ENCODE measurements around the gene CBARP.

Gene CBARP

DNA sequence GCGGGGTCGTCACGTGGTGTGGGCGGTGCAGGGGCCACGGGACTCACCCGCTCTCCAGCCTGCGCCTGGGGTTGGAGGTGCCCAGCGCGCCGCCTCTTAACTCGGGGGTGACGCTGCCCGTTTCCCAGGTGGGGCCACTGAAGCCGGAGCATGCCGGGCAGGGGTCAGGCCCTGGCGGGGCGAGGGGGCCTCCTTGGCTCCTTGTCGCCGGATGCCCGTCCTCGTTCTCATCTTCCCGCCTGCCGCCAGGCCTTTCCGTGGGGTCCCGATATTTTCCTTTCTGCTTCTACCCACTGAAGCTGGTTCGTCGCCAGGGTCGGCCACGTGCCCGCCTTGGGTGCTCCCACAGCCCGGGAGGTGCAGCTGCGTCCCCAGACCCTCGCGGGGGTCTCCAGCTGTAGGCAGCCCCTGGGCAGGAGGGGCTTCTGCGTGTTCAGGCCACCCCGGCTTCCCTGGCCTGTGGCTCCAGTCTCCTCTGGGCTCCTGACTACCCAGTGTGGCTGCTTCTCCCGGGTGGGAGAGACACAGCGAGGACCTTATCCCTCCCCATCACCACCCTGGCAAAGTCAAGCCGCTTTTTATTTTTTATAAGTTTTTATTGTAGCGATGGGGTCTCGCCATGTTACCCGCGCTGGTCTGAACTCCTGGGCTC is 38.3 kb upstream of the CBARP start (continued):
- TF ChIP-seq ZNF501 (tag by site-specific recombination; IDR thresholded peaks at IDR 0.05) (0 out of 2 replicates have a peak, but pooled peaks have one; percentile 35), ZXDB (tag by site-specific recombination; IDR thresholded peaks at IDR 0.05) (peak; percentile 97), GLIS1 (tag by site-specific recombination; IDR thresholded peaks at IDR 0.05) (peak; percentile 62), SP7 (tag by site-specific recombination; IDR thresholded peaks at IDR 0.05) (peak; percentile 68), ZBTB8A (tag by site-specific recombination; IDR thresholded peaks at IDR 0.05) (peak; percentile 85), GLIS2 (tag by site-specific recombination; IDR thresholded peaks at IDR 0.05) (peak; percentile 92), ZNF629 (tag by site-specific recombination; IDR thresholded peaks at IDR 0.05) (peak; percentile 28; the same call in 1 of the 2 replicates), BCL11A (tag by site-specific recombination; IDR thresholded peaks at IDR 0.05; ENCODE audit: low read depth) (0 out of 2 replicates have a peak, but pooled peaks have one; percentile 47), ZNF600 (tag by site-specific recombination; IDR thresholded peaks at IDR 0.05) (no peak), ZNF76 (tag by site-specific recombination; IDR thresholded peaks at IDR 0.05; ENCODE audit: borderline replicate concordance, low read depth) (peak; percentile 77), ZNF514 (tag by site-specific recombination; IDR thresholded peaks at IDR 0.05) (no peak), ZBTB7A (tag by site-specific recombination; IDR thresholded peaks at IDR 0.05; ENCODE audit: low read depth) (peak; percentile 81), MEIS1 (CRISPR knock-in tag; IDR thresholded peaks at IDR 0.05; ENCODE audit: borderline replicate concordance) (no peak), ZNF677 (tag by site-specific recombination; IDR thresholded peaks at IDR 0.05) (0 out of 2 replicates have a peak, but pooled peaks have one; percentile 3), KLF16 (tag by site-specific recombination; IDR thresholded peaks at IDR 0.05) (peak; percentile 92; the same call in 1 of the 2 replicates), ZFHX2 (tag by site-specific recombination; conservative IDR thresholded peaks at IDR 0.05) (peak; percentile 99), BCL11B (tag by site-specific recombination; IDR thresholded peaks at IDR 0.05; ENCODE audit: low read depth) (peak; percentile 87; the same call in 1 of the 2 replicates), ZNF169 (tag by site-specific recombination; IDR thresholded peaks at IDR 0.05) (no peak)
- TF ChIP-seq, protein P1, sequence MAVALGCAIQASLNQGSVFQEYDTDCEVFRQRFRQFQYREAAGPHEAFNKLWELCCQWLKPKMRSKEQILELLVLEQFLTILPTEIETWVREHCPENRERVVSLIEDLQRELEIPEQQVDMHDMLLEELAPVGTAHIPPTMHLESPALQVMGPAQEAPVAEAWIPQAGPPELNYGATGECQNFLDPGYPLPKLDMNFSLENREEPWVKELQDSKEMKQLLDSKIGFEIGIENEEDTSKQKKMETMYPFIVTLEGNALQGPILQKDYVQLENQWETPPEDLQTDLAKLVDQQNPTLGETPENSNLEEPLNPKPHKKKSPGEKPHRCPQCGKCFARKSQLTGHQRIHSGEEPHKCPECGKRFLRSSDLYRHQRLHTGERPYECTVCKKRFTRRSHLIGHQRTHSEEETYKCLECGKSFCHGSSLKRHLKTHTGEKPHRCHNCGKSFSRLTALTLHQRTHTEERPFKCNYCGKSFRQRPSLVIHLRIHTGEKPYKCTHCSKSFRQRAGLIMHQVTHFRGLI (tag by site-specific recombination; IDR thresholded peaks at IDR 0.05) = 0 out of 2 replicates have a peak, but pooled peaks have one; percentile 42
- TF ChIP-seq, protein P2, sequence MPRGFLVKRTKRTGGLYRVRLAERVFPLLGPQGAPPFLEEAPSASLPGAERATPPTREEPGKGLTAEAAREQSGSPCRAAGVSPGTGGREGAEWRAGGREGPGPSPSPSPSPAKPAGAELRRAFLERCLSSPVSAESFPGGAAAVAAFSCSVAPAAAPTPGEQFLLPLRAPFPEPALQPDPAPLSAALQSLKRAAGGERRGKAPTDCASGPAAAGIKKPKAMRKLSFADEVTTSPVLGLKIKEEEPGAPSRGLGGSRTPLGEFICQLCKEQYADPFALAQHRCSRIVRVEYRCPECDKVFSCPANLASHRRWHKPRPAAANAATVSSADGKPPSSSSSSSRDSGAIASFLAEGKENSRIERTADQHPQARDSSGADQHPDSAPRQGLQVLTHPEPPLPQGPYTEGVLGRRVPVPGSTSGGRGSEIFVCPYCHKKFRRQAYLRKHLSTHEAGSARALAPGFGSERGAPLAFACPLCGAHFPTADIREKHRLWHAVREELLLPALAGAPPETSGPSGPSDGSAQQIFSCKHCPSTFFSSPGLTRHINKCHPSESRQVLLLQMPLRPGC (tag by site-specific recombination; IDR thresholded peaks at IDR 0.05) = no peak
- TF ChIP-seq, protein P3, sequence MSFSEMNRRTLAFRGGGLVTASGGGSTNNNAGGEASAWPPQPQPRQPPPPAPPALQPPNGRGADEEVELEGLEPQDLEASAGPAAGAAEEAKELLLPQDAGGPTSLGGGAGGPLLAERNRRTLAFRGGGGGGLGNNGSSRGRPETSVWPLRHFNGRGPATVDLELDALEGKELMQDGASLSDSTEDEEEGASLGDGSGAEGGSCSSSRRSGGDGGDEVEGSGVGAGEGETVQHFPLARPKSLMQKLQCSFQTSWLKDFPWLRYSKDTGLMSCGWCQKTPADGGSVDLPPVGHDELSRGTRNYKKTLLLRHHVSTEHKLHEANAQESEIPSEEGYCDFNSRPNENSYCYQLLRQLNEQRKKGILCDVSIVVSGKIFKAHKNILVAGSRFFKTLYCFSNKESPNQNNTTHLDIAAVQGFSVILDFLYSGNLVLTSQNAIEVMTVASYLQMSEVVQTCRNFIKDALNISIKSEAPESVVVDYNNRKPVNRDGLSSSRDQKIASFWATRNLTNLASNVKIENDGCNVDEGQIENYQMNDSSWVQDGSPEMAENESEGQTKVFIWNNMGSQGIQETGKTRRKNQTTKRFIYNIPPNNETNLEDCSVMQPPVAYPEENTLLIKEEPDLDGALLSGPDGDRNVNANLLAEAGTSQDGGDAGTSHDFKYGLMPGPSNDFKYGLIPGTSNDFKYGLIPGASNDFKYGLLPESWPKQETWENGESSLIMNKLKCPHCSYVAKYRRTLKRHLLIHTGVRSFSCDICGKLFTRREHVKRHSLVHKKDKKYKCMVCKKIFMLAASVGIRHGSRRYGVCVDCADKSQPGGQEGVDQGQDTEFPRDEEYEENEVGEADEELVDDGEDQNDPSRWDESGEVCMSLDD (tag by site-specific recombination; IDR thresholded peaks at IDR 0.05) = peak; percentile 69; the same call in 1 of the 2 replicates
- TF ChIP-seq, protein P4, sequence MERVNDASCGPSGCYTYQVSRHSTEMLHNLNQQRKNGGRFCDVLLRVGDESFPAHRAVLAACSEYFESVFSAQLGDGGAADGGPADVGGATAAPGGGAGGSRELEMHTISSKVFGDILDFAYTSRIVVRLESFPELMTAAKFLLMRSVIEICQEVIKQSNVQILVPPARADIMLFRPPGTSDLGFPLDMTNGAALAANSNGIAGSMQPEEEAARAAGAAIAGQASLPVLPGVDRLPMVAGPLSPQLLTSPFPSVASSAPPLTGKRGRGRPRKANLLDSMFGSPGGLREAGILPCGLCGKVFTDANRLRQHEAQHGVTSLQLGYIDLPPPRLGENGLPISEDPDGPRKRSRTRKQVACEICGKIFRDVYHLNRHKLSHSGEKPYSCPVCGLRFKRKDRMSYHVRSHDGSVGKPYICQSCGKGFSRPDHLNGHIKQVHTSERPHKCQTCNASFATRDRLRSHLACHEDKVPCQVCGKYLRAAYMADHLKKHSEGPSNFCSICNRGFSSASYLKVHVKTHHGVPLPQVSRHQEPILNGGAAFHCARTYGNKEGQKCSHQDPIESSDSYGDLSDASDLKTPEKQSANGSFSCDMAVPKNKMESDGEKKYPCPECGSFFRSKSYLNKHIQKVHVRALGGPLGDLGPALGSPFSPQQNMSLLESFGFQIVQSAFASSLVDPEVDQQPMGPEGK (tag by site-specific recombination; IDR thresholded peaks at IDR 0.05) = peak; percentile 95

Measured in HEK293 (cell line).